Osteocyte (in vitro differentiated cells): ENCODE data around the gene MED16. TPM values are rescaled to one million over a fixed set of nuclear protein-coding genes. Genes with fewer than 3 reads are reported as not detected.

Experiments used
- DNase-seq: peaks from one replicate; pipeline ENCODE4 v3.0.0; 2021; ENCODE audit warnings: mixed read lengths; ENCODE audit not compliant: unreplicated experiment; ENCODE audit errors: extremely low spot score
- H3K27ac Mint-ChIP-seq: one replicate; pipeline ENCODE4 v1.8.0; 2021; ENCODE audit warnings: mild to moderate bottlenecking, mixed read lengths; ENCODE audit not compliant: unreplicated experiment
- H3K27me3 Mint-ChIP-seq: one replicate; pipeline ENCODE4 v1.8.0; 2021; ENCODE audit warnings: mixed read lengths; ENCODE audit not compliant: unreplicated experiment
- H3K36me3 Mint-ChIP-seq: one replicate; pipeline ENCODE4 v1.8.0; 2021; ENCODE audit warnings: mixed read lengths; ENCODE audit not compliant: unreplicated experiment
- H3K4me1 Mint-ChIP-seq: one replicate; pipeline ENCODE4 v1.8.0; 2021; ENCODE audit warnings: mixed read lengths; ENCODE audit not compliant: unreplicated experiment
- H3K4me3 Mint-ChIP-seq: one replicate; pipeline ENCODE4 v1.8.0; 2021; ENCODE audit warnings: mild to moderate bottlenecking, moderate library complexity, mixed read lengths; ENCODE audit not compliant: unreplicated experiment
- H3K9me3 Mint-ChIP-seq: one replicate; pipeline ENCODE4 v1.8.0; 2021; ENCODE audit warnings: mixed read lengths; ENCODE audit not compliant: unreplicated experiment
- total RNA-seq: library from RNA; stranded (reverse); gene quantifications from 2 replicates; pipeline ENCODE4 v1.2.1, GENCODE V29; 2021
- TF ChIP-seq, protein P1 (sequence below): fragments of 200-600 bp; sonication (generic); IDR thresholded peaks from 2 replicates; pipeline ENCODE4 v1.5.0; 2021; ENCODE audit warnings: antibody characterized with exemption, mild to moderate bottlenecking, moderate library complexity

MED16 gene
- total RNA-seq, 1 donor from 2014 or later, result 72.3 TPM

DNA sequence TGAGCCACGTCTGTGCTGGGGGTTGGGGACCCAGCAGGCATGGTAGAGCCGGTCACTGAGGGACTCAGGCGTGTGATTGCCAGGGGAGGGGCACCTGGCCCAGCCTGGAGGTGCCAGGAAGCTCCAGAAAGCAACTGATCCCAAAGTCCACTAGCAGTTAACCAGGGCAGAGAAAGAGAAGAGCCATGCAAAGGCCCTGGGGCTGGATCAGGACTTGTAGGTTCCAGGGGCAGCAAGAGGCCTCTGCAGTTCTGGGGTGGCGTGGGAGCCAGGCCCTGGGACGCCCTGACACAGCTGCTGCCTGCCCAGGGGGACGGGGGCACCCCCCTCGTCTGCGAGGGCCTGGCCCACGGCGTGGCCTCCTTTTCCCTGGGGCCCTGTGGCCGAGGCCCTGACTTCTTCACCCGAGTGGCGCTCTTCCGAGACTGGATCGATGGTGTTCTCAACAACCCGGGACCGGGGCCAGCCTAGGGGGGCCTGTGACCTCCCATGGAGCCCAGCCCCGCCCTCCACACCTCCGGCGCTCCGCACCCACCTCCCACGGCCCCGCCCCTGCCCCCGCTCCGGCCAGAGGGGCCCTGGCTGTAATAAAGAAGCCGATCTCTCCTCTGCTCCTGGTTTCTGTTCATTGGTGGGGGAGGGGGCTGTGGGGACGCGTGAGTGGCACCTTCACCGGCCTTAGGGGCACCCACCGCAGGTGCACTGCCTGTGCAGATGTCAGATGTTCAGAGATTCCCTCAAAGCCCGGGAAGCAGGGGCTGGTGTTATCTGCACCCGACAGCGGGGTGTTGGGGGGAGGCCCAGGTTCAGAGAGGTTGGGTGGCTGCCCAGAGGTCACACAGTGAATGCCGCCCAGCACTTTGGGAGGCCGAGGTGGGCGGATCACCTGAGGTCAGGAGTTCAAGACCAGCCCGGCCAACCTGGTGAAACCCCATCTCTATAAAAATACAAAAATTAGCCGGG, 61.3 kb downstream of the MED16 start:
- Mint-ChIP-seq H3K36me3 (no peaks in the 10 kb centered on the region), H3K27ac (no peak overlapping the region), H3K9me3 (no peaks in the 10 kb centered on the region), H3K4me1 (peaks cover 6% of the 10 kb centered on the region), H3K4me3 (no peak overlapping the region), H3K27me3 (no peaks in the 10 kb centered on the region)
- no peak for DNase-seq
- TF ChIP-seq, protein P1, sequence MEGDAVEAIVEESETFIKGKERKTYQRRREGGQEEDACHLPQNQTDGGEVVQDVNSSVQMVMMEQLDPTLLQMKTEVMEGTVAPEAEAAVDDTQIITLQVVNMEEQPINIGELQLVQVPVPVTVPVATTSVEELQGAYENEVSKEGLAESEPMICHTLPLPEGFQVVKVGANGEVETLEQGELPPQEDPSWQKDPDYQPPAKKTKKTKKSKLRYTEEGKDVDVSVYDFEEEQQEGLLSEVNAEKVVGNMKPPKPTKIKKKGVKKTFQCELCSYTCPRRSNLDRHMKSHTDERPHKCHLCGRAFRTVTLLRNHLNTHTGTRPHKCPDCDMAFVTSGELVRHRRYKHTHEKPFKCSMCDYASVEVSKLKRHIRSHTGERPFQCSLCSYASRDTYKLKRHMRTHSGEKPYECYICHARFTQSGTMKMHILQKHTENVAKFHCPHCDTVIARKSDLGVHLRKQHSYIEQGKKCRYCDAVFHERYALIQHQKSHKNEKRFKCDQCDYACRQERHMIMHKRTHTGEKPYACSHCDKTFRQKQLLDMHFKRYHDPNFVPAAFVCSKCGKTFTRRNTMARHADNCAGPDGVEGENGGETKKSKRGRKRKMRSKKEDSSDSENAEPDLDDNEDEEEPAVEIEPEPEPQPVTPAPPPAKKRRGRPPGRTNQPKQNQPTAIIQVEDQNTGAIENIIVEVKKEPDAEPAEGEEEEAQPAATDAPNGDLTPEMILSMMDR, result no peak

DNA sequence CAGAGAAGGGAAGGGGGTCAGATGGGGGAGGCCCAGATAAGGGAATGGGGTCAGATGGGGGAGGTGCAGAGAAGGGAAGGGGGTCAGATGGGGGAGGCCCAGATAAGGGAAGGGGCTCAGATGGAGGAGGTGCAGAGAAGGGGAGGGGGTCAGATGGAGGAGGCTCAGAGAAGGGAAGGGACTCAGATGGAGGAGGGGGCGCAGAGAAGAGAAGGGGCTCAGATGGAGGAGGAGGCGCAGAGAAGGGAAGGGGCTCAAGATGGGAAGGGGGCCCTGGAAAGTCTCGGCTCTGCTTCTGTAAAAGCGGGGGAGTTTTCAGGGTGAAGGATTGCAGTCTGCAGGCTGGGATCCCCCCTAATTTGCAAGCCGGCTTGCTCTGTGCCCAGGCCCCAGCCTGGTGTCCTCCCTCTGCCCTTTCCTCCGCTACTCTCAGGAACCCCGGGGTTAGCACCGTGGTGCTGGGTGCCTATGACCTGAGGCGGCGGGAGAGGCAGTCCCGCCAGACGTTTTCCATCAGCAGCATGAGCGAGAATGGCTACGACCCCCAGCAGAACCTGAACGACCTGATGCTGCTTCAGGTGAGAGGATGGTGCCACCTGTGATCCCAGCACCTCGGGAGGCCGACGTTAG, 63.7 kb downstream of the MED16 start:
- TF ChIP-seq, protein P1, result no peak
- no peaks in the 10 kb centered on the region for H3K9me3 Mint-ChIP-seq
- H3K27me3 Mint-ChIP-seq, result no peaks in the 10 kb centered on the region
- H3K36me3 Mint-ChIP-seq, result no peaks in the 10 kb centered on the region
- DNase-seq, result no peak
- peaks cover 4% of the 10 kb centered on the region for H3K4me1 Mint-ChIP-seq
- no peak overlapping the region for H3K4me3 Mint-ChIP-seq
- no peak overlapping the region for H3K27ac Mint-ChIP-seq

DNA sequence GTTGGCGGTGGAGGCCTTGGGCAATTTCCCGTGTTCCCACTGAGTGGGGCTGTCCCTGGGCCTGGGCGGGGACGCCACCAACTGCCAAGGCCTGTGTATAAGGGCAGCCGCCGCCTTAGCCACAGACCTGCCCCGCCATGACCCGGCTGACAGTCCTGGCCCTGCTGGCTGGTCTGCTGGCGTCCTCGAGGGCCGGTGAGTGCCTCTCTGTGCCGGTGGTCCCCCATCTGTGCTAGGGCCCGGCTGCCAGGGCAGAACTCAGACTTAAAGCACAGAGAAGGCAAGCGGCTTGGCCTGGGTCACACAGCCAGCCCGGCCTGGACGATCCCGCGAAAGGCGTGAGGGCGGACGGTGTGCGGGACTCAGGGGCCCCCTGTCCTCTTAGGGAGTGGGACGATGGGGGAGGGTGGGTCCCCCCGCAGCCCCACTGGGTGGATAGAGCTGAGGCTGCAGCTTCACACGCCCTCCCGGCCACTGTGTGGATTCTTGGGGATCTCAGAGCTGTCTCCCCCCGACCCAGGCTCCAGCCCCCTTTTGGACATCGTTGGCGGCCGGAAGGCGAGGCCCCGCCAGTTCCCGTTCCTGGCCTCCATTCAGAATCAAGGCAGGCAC, 65.2 kb downstream of the MED16 start, which contains the start of gene AZU1:
AZU1 (plus strand) TSS at position 128 of the 612 bp plus-strand sequence; CDS start at position 138, 10 bp downstream.
- H3K9me3 Mint-ChIP-seq, result no peaks in the 10 kb centered on the region
- H3K4me3 Mint-ChIP-seq, result no peak within 1 kb of the TSS
- H3K27ac Mint-ChIP-seq, result no peak within 1 kb of the TSS
- H3K27me3 Mint-ChIP-seq, result no peaks in the 10 kb centered on the region
- TF ChIP-seq, protein P1, result no peak
- no peaks in the 10 kb centered on the region for H3K36me3 Mint-ChIP-seq
- H3K4me1 Mint-ChIP-seq, result peaks cover 9% of the 10 kb centered on the region
- peak; percentile 85 for DNase-seq

DNA sequence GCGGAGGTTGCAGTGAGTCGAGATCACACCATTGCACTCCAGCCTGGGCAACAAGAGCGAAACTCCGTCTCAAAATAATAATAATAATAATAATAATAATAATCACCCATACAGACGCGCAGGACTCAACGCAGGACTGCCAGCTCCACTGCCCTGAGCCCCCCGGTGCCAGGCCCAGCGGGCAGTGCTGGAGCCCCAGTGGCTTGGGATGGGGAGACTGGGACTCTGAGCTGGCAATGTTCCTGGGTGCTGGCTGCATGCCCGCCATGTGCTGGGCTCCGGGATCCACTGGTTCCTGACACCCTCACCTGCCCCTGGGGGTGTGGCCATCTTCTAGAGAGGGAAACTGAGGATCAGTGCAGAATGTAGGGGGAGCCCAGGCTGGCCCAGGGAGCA, 65.7 kb downstream of the MED16 start:
- H3K4me3 Mint-ChIP-seq, result no peak overlapping the region
- H3K36me3 Mint-ChIP-seq, result no peaks in the 10 kb centered on the region
- H3K4me1 Mint-ChIP-seq, result peaks cover 9% of the 10 kb centered on the region
- no peaks in the 10 kb centered on the region for H3K9me3 Mint-ChIP-seq
- DNase-seq, result no peak
- TF ChIP-seq, protein P1, result no peak
- no peaks in the 10 kb centered on the region for H3K27me3 Mint-ChIP-seq
- H3K27ac Mint-ChIP-seq, result no peak overlapping the region
